ENCODE data around the gene ARHGAP15. TPM values are rescaled to one million over a fixed set of nuclear protein-coding genes. Genes with fewer than 3 reads are reported as not detected.
A peak's percentile ranks its signal among the peaks of the same experiment; 100 is the strongest.
"Not testable (repeated sequence)": the region's sequence is repeated elsewhere in the genome, so short reads cannot be mapped to it uniquely, and the experiment has no call there.

ARHGAP15 gene
- total RNA-seq, result 100 to 1,000 TPM in 1 of 2 donors, 10 to 100 TPM in 1; 91.4 to 103 TPM

DNA sequence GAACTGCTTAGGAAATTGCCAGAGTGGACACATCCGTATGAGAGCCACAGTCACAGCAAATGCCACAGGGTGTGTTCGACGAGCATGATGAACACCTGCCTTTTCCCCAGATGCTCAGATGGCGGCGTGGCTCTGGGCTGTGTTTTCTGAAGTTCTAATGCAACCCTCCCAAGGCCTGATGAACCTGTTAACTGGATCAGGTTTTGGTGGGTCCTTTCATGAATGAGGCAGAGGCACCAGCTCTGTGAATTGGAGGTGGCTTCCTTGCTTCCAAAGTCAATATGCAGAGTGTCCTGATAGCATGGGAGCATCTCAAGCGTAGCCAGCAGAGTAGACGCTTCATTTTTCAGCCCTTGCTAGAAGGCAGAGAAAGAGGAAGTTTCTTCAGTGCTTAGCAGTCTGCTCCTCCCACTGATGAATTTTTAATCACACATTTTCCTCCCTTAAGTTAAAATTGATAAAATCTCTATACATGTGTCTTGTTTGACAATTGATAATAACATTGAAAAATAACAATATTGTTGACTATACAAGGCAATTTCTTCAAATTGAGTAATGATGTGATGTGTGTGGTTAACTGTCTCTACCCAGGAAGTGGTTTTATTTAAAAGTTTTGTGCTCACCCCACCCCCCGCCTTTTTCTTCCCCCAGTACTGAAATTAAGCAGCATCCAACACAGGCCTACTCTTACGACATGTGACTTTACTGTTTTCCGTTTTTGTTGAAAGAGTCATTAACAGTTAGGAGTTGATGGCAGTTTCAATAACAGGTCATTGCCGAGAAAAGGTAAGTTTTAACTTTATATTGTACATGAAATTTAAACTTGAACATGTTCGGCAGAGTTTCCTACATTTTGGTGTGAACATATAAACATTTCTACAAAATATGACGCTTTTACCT is at the start of gene ARHGAP15:
ARHGAP15 (plus strand) TSS at position 739 of the 900 bp plus-strand sequence.
- ATAC-seq, result peak; percentile 82 to 86
- H3K36me3 Mint-ChIP-seq, result peaks cover 5 to 24% of the 10 kb centered on the region in 2 donors
- H3K27ac Mint-ChIP-seq, result peak within 1 kb of the TSS; percentile 98 to 99
- DNase-seq (ENCODE audit: low spot score in 2 of 2), result peak; percentile 56 to 70
- H3K9me3 Mint-ChIP-seq, result peaks cover 0 to 1% of the 10 kb centered on the region in 2 donors

DNA sequence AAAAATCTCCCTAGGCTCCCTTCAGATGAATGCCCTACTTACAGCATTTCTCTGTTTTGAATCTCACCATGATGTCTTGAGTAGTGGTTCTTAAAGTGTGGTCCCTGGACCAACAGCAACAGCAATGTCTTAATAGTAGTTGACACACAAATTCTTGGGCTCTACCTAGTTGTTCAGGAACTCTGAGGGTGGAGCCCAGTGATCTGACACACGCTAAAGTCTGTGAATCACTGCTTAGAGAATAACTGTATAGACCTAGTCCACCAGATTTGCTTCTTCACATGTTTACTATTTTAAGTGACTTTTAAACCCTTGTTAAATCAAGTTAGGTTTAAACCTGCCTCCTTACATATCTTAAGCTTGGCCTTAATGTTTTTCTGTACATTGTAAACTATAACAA is 47.6 kb upstream of the ARHGAP15 start:
- H3K36me3 Mint-ChIP-seq, result peaks cover 0 to 4% of the 10 kb centered on the region in 2 donors
- no peak for DNase-seq (ENCODE audit: low spot score in 2 of 2)
- no peak overlapping the region for H3K27ac Mint-ChIP-seq
- H3K9me3 Mint-ChIP-seq, result peaks cover 0 to 3% of the 10 kb centered on the region in 2 donors
- no peak for ATAC-seq

DNA sequence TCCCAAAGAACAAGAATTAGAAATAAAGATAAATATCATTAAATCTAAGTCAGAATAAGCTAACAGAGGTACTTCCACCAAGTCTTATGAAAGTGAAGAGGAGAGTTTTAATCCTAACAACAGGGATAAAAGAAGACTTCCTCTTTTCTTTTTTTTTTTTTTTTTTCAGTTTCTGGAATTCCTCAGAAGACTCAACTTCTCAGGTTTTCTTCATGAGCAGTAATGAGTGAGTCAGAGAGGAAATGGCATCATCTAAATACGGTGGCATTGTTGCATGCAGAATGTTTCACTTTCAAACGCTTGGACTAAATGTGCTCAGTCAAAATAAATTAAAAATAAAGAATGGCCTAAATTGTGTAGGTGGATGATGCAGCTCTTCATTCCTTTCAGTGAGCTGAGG is 45.6 kb upstream of the ARHGAP15 start:
- peak; percentile 77 to 80 for ATAC-seq
- peaks cover 0 to 4% of the 10 kb centered on the region in 2 donors for H3K36me3 Mint-ChIP-seq
- no peak for DNase-seq (ENCODE audit: low spot score in 2 of 2)
- no peak overlapping the region for H3K27ac Mint-ChIP-seq
- peaks cover 0 to 3% of the 10 kb centered on the region in 2 donors for H3K9me3 Mint-ChIP-seq

DNA sequence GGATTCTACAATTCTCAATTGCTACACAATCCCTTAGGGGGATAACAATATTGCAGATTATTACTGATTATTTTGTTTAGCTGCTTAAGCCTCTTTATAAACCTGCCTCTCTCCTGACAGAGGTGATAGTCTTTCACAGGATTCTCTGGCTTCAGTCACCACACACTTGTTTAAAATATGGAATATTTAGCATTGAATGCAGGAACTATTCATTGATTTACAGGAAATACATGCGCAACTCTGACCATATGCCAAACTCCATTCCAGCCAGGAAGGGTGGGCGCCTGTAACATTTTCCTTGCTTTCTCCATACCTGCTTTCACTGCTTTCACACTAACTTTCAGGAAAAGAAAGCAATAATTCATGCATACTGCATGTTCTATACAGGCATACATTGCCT is 44.8 kb upstream of the ARHGAP15 start:
- DNase-seq (ENCODE audit: low spot score in 2 of 2) (no peak), ATAC-seq (no peak)
- Mint-ChIP-seq H3K27ac (no peak overlapping the region), H3K36me3 (peaks cover 0 to 4% of the 10 kb centered on the region in 2 donors), H3K9me3 (peaks cover 0 to 3% of the 10 kb centered on the region in 2 donors)

DNA sequence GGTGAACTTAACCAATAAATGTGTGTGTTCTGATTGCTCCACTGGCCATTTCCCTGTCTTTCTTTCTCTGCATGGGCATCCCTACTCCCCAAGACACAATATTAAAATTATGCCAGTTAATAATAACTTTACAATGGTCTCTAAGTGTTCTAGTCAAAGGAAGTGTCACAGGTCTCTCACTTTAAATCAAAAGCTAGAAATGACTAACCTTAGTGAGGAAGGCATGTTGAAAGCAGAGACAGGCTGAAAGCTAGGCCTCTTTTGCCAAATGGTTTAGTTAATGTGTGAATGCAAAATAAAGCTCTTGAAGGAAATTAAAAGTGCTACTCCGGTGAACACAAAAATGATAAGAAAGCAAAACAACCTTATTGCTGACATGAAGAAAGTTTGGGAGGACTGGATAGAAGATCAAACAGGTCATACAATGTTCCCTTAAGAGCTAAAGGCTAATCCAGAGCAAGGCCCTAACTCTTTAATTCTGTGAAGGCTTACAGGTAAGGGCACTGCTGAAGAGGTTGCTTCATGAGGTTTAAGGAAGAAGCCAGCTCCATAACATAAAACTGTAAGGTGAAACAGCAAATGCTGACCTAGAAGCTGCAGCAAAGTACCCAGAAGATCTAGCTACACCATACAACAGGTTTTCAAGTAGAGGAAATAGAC is 44.0 kb upstream of the ARHGAP15 start:
- no peak for DNase-seq (ENCODE audit: low spot score in 2 of 2)
- Mint-ChIP-seq H3K27ac (peak overlapping the region in 1 of 2 donors; percentile 22), H3K36me3 (peaks cover 0 to 4% of the 10 kb centered on the region in 2 donors), H3K9me3 (peaks cover 0 to 3% of the 10 kb centered on the region in 2 donors)
- peak in 1 of 2 donors; percentile 78 for ATAC-seq

DNA sequence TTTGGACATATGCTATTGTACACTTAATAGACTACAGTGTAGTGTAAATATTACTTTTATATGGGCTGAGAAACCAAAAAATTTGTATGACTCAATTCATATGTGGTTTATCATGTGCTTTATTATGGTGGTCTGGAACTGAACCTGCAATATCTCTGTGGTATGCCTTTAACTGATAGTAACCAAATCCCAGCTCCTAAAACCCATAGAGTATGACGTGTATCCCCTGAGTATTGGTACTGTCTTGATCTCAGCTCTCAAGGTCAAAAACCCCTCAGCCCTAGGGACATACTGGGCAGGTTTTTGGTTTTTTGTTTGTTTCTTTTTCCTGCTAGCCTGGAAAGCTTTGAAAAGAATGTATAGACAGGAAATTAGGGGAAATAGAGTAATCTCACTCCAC is 42.2 kb upstream of the ARHGAP15 start:
- ATAC-seq (no peak), DNase-seq (ENCODE audit: low spot score in 2 of 2) (no peak)
- Mint-ChIP-seq H3K9me3 (peaks cover 0 to 2% of the 10 kb centered on the region in 2 donors), H3K27ac (no peak overlapping the region), H3K36me3 (peaks cover 0 to 3% of the 10 kb centered on the region in 2 donors)

DNA sequence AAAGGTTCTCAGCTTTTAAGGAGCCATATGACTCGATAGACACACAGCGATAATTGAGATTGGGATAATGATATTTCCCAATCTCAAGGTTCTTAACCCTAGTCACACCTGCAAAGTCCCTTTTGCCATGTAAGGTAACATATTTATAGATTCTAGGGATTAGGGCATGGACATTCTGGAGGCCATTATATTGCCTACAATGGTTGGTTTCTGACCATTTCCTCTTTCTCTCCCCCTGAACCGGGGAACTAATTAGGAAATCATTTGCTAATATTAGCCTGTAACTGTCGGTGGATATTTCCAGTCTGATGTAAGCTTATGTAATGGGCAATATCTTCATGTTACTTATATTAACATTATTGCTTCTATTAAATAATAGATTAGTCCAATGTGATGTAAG is 40.8 kb upstream of the ARHGAP15 start:
- H3K9me3 Mint-ChIP-seq, result no peaks in the 10 kb centered on the region
- ATAC-seq, result no peak

DNA sequence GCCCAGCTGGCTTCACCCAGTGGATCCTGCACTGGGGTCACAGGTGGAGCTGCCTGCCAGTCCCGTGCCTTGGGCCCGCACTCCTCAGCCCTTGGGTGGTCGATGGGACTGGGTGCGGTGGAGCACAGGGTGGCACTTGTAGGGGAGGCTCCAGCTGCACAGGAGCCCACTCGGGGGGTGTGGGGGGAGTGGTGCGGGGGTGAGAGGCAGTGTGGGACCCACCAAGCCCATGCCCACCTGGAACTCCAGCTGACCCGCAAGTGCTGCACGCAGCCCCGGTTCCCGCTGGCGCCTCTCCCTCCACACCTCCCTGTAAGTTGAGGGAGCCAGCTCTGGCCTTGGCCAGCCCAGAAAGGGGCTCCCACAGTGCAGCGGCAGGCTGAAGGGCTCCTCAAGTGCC is 39.7 kb upstream of the ARHGAP15 start:
- not testable (repeated sequence) for ATAC-seq; H3K9me3 Mint-ChIP-seq; H3K36me3 Mint-ChIP-seq; H3K27ac Mint-ChIP-seq; DNase-seq (ENCODE audit: low spot score in 2 of 2)

More for the DNA sequence above, 40.8 kb upstream of the ARHGAP15 start:
- no peak overlapping the region for H3K27ac Mint-ChIP-seq
- no peaks in the 10 kb centered on the region for H3K36me3 Mint-ChIP-seq
- no peak for DNase-seq (ENCODE audit: low spot score in 2 of 2)

DNA sequence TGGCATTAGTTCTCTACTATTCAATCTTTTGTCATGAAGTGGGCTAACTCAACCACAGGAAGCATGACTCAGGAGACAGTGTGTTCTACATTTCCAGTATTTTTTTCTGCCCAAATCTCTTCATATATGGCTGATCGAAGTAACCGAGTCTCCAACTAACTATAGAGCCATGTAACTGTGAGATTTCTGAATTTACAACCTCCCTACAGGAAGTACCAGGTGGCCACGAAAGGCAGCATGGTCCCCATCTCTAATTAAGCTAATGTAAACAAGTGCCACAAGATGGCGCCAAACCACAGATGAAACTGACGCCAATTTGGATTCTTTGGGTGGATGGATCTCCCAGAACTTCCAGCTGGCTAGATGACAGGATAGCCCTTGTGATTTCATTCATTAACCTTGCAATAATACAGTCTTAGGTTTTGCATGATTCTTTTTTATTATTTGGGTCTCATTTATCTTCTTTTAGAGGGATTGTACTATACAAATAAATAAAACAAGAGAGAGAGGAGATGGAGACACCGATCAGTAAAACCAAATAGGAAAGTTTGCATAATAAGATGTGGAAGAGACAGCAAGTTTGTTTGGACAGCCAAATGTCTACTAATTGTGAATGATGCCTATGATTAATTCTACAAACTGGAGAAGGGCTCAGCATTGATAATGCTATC is 18.3 kb upstream of the ARHGAP15 start:
- Mint-ChIP-seq H3K36me3 (no peaks in the 10 kb centered on the region), H3K9me3 (no peaks in the 10 kb centered on the region), H3K27ac (peak overlapping the region in 1 of 2 donors; percentile 77)
- ATAC-seq (peak; percentile 80 to 85), DNase-seq (ENCODE audit: low spot score in 2 of 2) (peak; percentile 58 to 65)

DNA sequence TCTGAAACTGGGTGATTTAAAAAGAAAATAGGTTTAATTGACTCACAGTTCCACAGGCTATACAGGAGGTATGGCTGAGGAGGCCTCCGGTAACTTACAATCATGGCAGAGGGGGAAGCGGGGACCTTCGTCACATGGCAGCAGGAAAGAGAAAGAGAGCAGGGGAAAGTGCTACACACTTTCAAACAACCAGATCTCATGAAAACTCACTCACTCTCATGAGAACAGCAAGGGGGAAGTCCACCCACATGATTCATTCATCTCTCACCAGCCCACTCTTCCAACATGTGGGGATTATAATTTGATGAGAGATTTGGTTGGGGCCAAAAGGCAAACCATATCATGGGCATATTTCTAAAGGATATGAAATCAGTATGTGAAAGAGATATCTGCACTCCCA is 12.0 kb upstream of the ARHGAP15 start:
- ATAC-seq (peak; percentile 22 to 86), DNase-seq (ENCODE audit: low spot score in 2 of 2) (no peak)
- peaks cover 0 to 7% of the 10 kb centered on the region in 2 donors for H3K9me3 Mint-ChIP-seq
- peaks cover 22 to 27% of the 10 kb centered on the region in 2 donors for H3K36me3 Mint-ChIP-seq
- H3K27ac Mint-ChIP-seq, result peak overlapping the region in 1 of 2 donors; percentile 70

DNA sequence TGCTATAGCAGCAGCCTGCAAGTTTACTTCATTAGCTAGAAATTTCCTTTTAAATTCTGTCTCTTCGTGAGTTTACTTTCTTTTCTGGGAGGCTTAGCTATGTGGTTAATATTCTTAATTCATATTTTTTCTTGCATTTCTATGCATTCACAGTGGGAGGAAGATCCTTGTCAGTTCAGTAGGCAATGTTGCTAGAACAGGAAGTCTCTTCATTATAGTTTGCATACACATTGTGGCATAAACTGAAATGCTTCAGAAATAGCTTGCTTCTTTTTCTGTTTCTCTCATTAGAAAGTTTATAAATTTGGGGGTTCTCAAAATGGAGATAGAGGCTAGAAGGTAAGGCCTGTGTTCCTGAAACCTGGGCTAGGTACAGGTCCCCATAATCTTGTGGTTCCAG is 8.1 kb upstream of the ARHGAP15 start:
- peaks cover 0 to 7% of the 10 kb centered on the region in 2 donors for H3K9me3 Mint-ChIP-seq

DNA sequence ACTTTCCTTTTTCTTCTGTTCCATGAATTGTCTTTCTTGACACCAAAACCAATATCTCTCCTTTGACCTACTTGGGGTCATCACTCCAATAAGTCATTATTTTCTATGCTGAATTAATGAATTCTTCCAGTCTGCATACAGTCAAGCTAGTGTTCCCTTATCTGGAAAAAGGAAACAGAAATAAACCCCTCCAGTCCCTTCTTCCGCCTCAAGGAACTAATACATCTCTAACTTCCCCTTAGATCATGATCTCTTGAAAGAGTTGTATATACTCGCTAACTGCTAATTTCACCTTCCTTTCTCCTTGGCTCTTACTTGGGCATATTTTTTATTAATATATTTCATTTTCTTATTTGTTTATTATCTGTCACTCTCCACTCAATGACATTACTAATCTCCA is 7.3 kb upstream of the ARHGAP15 start:
- H3K36me3 Mint-ChIP-seq, result peaks cover 14 to 17% of the 10 kb centered on the region in 2 donors
- DNase-seq (ENCODE audit: low spot score in 2 of 2) (no peak), ATAC-seq (no peak)
- no peak overlapping the region for H3K27ac Mint-ChIP-seq
- peaks cover 0 to 6% of the 10 kb centered on the region in 2 donors for H3K9me3 Mint-ChIP-seq

More for the DNA sequence above, 8.1 kb upstream of the ARHGAP15 start:
- ATAC-seq, result no peak
- Mint-ChIP-seq H3K27ac (peak overlapping the region in 1 of 2 donors; percentile 53), H3K36me3 (peaks cover 22 to 25% of the 10 kb centered on the region in 2 donors)
- DNase-seq (ENCODE audit: low spot score in 2 of 2), result no peak

DNA sequence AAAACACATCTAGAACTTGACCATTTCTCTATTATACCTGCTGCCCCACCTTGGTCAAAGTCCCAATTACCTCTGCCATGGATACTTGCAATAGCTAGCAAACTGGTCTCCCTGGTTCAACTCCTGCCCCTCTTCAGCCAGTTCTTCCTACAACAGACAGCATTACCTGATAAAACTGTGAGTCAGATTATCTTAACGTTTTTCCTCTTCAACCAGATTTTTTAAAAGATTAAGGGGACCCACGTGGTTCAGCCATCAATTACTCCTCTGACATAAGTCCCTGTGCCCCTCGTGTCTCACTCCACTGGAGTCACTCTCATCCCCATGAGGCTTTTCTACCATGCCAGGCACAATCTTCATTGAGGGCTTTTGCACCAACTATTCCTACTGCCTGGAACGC is 5.3 kb upstream of the ARHGAP15 start:
- ATAC-seq (peak in 1 of 2 donors; percentile 8), DNase-seq (ENCODE audit: low spot score in 2 of 2) (no peak)
- peaks cover 7 to 9% of the 10 kb centered on the region in 2 donors for H3K36me3 Mint-ChIP-seq
- H3K9me3 Mint-ChIP-seq, result no peaks in the 10 kb centered on the region
- no peak overlapping the region for H3K27ac Mint-ChIP-seq

DNA sequence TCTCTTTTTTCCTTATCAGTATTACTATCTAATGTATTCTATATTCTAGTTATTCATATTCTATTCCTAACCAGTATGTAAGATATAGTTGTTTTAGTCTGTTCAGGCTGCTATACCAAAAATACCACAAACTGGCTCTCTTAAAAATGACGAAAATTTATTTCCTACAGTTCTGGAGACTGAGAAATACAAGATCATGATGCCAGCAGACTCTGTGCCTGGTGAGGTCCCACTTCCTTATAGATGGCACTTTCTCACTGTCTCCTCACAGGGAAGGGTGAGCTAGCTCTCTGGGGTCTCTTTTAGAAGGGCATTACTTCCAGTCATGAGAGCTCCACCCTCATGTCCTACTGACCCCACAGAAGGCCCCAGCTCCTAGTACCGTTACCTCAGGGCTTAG is 4.8 kb upstream of the ARHGAP15 start:
- no peak overlapping the region for H3K27ac Mint-ChIP-seq
- no peak for DNase-seq (ENCODE audit: low spot score in 2 of 2)
- H3K9me3 Mint-ChIP-seq, result no peaks in the 10 kb centered on the region
- peaks cover 7 to 9% of the 10 kb centered on the region in 2 donors for H3K36me3 Mint-ChIP-seq
- no peak for ATAC-seq

DNA sequence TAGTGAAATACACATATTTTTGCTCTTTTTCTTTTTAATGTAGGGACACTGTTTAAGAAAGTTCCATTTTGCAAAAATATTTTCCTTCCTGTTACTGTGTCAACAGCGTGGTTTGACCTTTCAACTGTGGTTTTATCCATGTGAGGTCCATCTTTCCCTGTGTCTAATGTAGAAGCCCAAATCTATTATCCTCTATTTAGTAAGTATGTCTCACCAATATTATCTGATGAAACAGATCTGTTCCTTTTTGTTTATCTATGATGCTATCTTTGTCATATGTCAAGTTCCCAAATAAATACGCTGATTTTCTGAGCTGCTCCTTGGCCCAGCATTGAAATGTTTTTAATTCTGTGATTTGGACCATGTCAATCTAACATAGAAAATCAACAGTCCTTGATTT is 3.5 kb upstream of the ARHGAP15 start:
- Mint-ChIP-seq H3K27ac (no peak overlapping the region), H3K9me3 (no peaks in the 10 kb centered on the region), H3K36me3 (peaks cover 0 to 10% of the 10 kb centered on the region in 2 donors)
- ATAC-seq, result no peak
- no peak for DNase-seq (ENCODE audit: low spot score in 2 of 2)

DNA sequence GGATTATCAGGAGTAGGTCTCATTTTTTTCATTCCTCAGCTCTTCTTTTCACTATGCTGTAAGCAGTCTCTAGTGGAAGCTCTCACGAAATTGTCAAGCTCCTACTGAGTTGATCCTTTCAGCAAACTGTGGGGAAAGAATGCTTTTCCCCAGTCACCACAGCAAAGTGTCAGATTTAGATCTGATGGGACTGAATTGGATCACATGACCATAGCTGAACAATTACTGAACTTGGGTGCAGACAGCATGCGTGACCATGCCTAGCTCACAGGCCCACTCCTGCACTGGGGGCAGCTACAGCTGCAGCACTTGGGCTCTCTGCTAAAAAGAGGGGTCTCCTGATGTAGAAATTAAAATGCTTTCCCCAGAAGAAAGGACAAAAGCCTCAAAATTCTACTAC is 3.1 kb downstream of the ARHGAP15 start:
- Mint-ChIP-seq H3K9me3 (peaks cover 0 to 4% of the 10 kb centered on the region in 2 donors), H3K27ac (peak overlapping the region; percentile 0 to 69), H3K36me3 (peaks cover 5 to 33% of the 10 kb centered on the region in 2 donors)
- ATAC-seq, result peak; percentile 54 to 72
- DNase-seq (ENCODE audit: low spot score in 2 of 2), result peak in 1 of 2 donors; percentile 33

Measured in activated naive CD4-positive, alpha-beta T cell treated with anti-CD3 and anti-CD28 coated beads, Interleukin-2, amount 50 U/mL, for 72 hours (primary cell).